ENCODE results near the gene PAX6.

Gene PAX6

DNA sequence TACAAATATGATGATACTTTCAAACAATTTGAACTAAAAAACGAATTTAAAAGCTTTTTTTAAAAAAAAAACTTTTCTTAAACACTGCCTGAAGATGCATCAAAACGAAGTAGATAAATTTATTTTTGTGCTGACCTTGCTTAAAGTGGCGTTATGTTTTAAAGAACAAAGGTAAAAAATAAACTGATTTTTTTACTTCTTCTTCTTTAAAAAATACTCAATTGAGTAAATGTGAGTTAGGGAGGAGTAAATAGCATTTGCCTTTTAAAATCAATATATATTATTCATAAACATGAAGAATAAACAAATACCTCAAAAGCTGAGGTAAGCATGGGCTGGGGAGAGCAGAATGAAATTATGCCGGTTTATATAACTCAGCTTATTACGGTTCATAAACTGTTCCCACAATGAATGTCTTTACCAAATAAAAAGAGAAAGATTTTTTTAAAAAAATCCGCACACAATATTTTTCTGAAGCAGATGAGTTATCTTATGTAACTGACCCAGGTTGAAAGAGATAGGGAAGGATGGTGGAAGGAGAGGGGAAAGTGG is 9.0 kb downstream of the PAX6 start:
- TF ChIP-seq, protein P1, sequence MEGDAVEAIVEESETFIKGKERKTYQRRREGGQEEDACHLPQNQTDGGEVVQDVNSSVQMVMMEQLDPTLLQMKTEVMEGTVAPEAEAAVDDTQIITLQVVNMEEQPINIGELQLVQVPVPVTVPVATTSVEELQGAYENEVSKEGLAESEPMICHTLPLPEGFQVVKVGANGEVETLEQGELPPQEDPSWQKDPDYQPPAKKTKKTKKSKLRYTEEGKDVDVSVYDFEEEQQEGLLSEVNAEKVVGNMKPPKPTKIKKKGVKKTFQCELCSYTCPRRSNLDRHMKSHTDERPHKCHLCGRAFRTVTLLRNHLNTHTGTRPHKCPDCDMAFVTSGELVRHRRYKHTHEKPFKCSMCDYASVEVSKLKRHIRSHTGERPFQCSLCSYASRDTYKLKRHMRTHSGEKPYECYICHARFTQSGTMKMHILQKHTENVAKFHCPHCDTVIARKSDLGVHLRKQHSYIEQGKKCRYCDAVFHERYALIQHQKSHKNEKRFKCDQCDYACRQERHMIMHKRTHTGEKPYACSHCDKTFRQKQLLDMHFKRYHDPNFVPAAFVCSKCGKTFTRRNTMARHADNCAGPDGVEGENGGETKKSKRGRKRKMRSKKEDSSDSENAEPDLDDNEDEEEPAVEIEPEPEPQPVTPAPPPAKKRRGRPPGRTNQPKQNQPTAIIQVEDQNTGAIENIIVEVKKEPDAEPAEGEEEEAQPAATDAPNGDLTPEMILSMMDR (IDR thresholded peaks at IDR 0.05; ENCODE audit: control insufficient read depth, insufficient read depth, low read depth, low read length, missing control alignments) = no peak
- DNase-seq (ENCODE audit: low read depth) = no peak
- no peak overlapping the region for H3K4me3 ChIP-seq (ENCODE audit: control insufficient read depth, low read depth, low read length)

DNA sequence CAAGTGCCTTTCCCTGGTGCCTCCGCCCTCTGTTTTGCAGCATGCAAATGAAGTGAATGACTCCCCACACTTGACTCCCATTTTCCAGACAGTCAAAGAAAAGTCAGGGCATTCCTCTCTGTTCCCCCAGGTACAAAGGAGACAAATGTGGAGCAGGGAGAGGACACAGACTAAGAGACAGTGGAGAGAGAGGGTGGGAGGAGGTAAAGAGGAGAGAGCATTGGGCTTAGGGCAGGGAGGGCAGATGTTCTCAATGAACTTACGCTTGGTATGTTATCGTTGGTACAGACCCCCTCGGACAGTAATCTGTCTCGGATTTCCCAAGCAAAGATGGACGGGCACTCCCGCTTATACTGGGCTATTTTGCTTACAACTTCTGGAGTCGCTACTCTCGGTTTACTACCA is 9.8 kb downstream of the PAX6 start:
- H3K4me3 ChIP-seq (ENCODE audit: control insufficient read depth, low read depth, low read length) = no peak overlapping the region
- TF ChIP-seq, protein P1 (IDR thresholded peaks at IDR 0.05; ENCODE audit: control insufficient read depth, insufficient read depth, low read depth, low read length, missing control alignments) = no peak
- no peak for DNase-seq (ENCODE audit: low read depth)

DNA sequence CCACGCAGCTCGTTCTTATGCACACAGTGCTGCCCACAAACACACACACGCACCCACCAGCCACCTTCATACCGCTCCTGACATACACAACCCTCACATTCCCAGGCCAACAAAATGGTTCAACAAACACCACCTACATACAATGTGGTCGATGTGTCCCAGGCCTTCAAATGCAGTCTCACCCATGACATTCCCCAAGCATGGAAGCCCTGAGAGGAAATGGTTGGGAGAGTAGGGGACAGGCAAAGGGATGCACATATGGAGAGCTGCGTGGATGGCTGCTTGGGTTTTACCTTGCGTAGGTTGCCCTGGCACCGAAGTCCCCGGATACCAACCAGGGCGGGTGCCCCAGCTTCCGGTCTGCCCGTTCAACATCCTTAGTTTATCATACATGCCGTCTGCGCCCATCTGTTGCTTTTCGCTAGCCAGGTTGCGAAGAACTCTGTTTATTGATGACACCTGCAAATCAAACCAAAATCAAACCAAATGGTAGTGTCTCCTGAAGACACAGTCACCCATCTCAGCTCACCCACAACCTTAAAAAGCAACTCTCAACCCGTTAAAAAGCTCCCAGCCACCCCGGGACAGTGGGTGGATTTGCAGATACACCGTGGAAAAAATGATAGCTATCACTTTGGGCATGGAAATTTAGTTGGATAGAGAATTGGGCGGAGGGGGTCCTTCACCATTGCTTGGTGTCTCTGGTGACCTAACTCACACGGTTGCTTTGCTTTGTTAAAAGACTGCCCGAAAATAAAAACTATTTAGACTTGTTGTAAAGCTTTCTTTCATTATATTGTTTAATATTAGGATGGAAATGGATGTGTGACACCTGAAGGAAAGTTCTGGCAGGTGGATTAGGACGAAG is 10.5 kb downstream of the PAX6 start:
- TF ChIP-seq, protein P1 (IDR thresholded peaks at IDR 0.05; ENCODE audit: control insufficient read depth, insufficient read depth, low read depth, low read length, missing control alignments) = no peak

DNA sequence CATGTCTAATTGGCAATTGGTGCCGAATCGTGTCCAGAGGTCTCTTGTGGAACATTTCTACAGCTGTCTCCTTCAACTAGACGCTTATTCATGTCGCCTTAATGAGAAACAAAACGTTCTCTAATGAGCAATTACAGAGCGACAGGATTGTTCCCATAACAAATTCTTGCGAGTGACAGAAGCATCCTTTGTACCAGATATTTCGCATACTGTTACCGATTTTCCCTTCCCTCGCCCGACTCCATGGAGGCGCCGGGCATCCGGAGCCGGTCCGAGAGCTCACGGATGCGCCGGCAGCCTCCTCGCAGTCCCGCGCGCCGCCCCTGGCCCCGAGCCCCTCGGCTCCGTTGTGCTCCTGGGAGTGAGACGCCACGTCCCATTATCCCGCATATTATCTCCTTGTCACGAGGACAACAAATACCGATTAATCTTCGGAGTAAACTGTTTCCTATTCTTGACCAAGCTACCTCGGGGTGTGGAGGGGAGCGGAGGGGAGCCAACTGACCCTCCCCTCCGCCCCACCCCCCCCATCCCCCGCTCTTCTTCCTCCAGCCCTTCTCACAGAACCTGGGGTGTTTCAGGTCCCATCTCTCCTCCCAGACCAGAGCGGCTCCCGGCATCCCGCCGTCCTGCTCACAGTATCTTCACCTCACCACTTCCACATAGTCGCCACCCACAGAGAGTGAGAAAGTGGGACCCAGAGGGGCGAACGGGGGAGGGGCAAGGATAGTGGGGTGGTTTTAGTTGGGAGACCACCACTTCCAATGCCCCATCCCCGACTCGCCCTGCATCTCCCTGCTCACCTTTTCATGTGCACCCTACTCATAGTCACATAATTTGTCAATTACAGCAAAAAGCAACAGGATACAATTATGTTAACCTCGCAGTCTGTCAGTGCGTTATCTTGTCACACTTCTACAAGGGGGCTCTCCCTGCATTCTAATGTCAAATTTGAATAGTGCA is 11.4 kb downstream of the PAX6 start:
- TF ChIP-seq, protein P1 (IDR thresholded peaks at IDR 0.05; ENCODE audit: control insufficient read depth, insufficient read depth, low read depth, low read length, missing control alignments) = no peak
- no peak overlapping the region for H3K4me3 ChIP-seq (ENCODE audit: control insufficient read depth, low read depth, low read length)
- DNase-seq (ENCODE audit: low read depth) = no peak

More for the DNA sequence above, 10.5 kb downstream of the PAX6 start:
- no peak for DNase-seq (ENCODE audit: low read depth)
- no peak overlapping the region for H3K4me3 ChIP-seq (ENCODE audit: control insufficient read depth, low read depth, low read length)

DNA sequence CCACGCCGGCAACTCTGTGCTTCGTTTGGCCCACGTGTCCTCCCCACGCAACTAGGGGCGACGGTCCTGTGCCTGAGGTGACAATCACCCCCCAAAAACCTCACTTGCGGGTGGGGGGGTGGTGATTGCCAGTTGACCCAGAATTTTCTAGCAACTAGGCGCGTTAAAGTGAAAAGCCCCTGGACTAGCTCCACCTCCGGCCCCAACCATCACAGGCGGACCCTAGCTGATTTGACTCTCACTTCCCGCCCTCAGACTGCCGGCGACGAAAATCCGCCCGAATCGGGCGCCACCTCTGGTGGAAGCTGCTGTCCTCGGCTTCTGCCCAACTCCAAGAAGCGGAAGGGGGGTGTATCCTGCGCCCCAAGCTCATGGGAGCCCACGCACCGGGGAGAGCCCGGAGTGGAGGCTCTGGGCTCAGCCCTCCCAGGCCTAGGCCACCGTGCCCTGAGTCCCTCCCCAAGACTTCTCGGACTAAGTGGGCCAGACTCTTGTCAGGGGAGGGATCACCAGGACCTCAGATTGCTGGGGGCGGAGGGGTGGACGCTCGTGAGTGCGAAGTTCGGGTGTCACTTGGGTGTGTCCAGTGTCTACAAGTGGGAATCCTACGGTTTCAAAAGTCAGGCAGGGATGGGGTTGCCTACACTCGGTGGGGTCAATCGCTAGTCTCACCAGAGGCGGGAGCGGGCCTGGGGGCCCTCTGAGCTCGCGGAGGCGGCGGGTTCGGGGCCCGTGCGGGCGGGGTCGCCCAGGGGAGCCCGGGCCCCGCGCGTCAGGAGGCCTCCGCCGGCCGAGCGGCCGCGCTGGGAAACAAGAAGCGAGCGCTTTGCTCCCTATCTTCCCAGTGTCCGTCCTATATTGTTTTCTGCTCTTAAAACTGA is 12.3 kb downstream of the PAX6 start:
- no peak for DNase-seq (ENCODE audit: low read depth)
- TF ChIP-seq, protein P1 (IDR thresholded peaks at IDR 0.05; ENCODE audit: control insufficient read depth, insufficient read depth, low read depth, low read length, missing control alignments) = peak; percentile 48

More for the DNA sequence above, 12.3 kb downstream of the PAX6 start:
- peak overlapping the region; percentile 28 for H3K4me3 ChIP-seq (ENCODE audit: control insufficient read depth, low read depth, low read length)
